Left ventricle myocardium inferior (tissue), 1 donor: Measurements from ENCODE around the gene RALBP1. TPM values are rescaled to one million over a fixed set of nuclear protein-coding genes. Genes with fewer than 3 reads are reported as not detected.
A peak's percentile ranks its signal among the peaks of the same experiment; 100 is the strongest.

Source experiments
- DNase-seq: peaks from one replicate; pipeline ENCODE4 v3.0.0-alpha.2; 2020
- H3K27ac ChIP-seq: fragments of 200-600 bp; replicated peaks from 2 replicates; pipeline ENCODE4 v1.8.0; 2021
- H3K27me3 ChIP-seq: fragments of 200-600 bp; 2 replicates; pipeline ENCODE4 v1.8.0; 2021; ENCODE audit warnings: low read depth
- H3K36me3 ChIP-seq: fragments of 200-600 bp; 2 replicates; pipeline ENCODE4 v1.8.0; 2021
- H3K4me1 ChIP-seq: fragments of 200-600 bp; 2 replicates; pipeline ENCODE4 v1.8.0; 2021
- H3K4me3 ChIP-seq: fragments of 200-600 bp; 2 replicates; pipeline ENCODE4 v1.8.0; 2021; ENCODE audit warnings: mild to moderate bottlenecking, moderate library complexity
- H3K9me3 ChIP-seq: fragments of 200-600 bp; replicated peaks from 2 replicates; pipeline ENCODE4 v1.8.0; 2021
- CTCF ChIP-seq: fragments of 200-600 bp; IDR thresholded peaks from 2 replicates; pipeline ENCODE4 v1.8.0; 2021; ENCODE audit warnings: antibody characterized with exemption, mild to moderate bottlenecking, borderline replicate concordance
- intact Hi-C: fragments of 100-400 bp; cut with micrococcal nuclease; formaldehyde crosslinking; loops from one replicate; pipeline ENCODE4 v1.11.0; 2022
- total RNA-seq: library from RNA; stranded (reverse); fragmentation: NEBNext Ultra II Directional; extraction: Animal tissue kit (Norgen Biotek cat#: 25700); gene quantifications from one replicate; pipeline ENCODE4 v1.2.1, GENCODE V29; 2021
- donor health status: DM: no; HTN: yes; CAD: no; lungs with severe emphysema.

The RALBP1 gene
- total RNA-seq, 1 donor from 2014 or later, result 46.2 TPM

- H3K36me3 ChIP-seq, result peaks cover 27% of the 10 kb centered on the region
- no peaks in the 10 kb centered on the region for H3K9me3 ChIP-seq
- peaks cover 16% of the 10 kb centered on the region for H3K4me1 ChIP-seq
- no peak overlapping the region for H3K4me3 ChIP-seq
- no peak for DNase-seq
- intact Hi-C loops, result no loop called here
- peak; percentile 85 for TF ChIP-seq CTCF
- H3K27me3 ChIP-seq, result no peaks in the 10 kb centered on the region
- H3K27ac ChIP-seq, result no peak overlapping the region
Observed at GRCh38 chr18:9516437-9517064, 41.2 kb downstream of the RALBP1 start.

GRCh38 chr18:9517869-9518268 lies 42.6 kb downstream of the RALBP1 start:
- H3K27ac ChIP-seq, result peak overlapping the region; percentile 9
- intact Hi-C loops, result no loop called here

GRCh38 chr18:9519399-9519798 lies 44.1 kb downstream of the RALBP1 start:
- TF ChIP-seq CTCF, result no peak
- intact Hi-C loops, result no loop called here
- H3K36me3 ChIP-seq, result peaks cover 27% of the 10 kb centered on the region
- H3K4me1 ChIP-seq, result peaks cover 16% of the 10 kb centered on the region
- no peaks in the 10 kb centered on the region for H3K27me3 ChIP-seq
- H3K27ac ChIP-seq, result no peak overlapping the region
- no peaks in the 10 kb centered on the region for H3K9me3 ChIP-seq
- no peak overlapping the region for H3K4me3 ChIP-seq
- DNase-seq, result no peak

More at GRCh38 chr18:9517869-9518268, 42.6 kb downstream of the RALBP1 start:
- TF ChIP-seq CTCF, result no peak
- peaks cover 16% of the 10 kb centered on the region for H3K4me1 ChIP-seq
- no peaks in the 10 kb centered on the region for H3K9me3 ChIP-seq
- H3K4me3 ChIP-seq, result no peak overlapping the region
- H3K36me3 ChIP-seq, result peaks cover 32% of the 10 kb centered on the region
- no peaks in the 10 kb centered on the region for H3K27me3 ChIP-seq
- no peak for DNase-seq

GRCh38 chr18:9520666-9521065 lies 45.4 kb downstream of the RALBP1 start:
- Histone ChIP-seq H3K36me3 (peaks cover 38% of the 10 kb centered on the region), H3K9me3 (no peaks in the 10 kb centered on the region), H3K4me3 (no peak overlapping the region), H3K27ac (no peak overlapping the region), H3K4me1 (peaks cover 16% of the 10 kb centered on the region), H3K27me3 (no peaks in the 10 kb centered on the region)
- no peak for DNase-seq
- intact Hi-C loops, result no loop called here
- no peak for TF ChIP-seq CTCF

GRCh38 chr18:9521770-9522169 lies 46.5 kb downstream of the RALBP1 start:
- no peak for TF ChIP-seq CTCF
- no peak for DNase-seq
- no peak overlapping the region for H3K4me3 ChIP-seq
- no peaks in the 10 kb centered on the region for H3K9me3 ChIP-seq
- intact Hi-C loops, result no loop called here
- H3K27me3 ChIP-seq, result no peaks in the 10 kb centered on the region
- H3K4me1 ChIP-seq, result peaks cover 14% of the 10 kb centered on the region
- H3K27ac ChIP-seq, result no peak overlapping the region
- peaks cover 49% of the 10 kb centered on the region for H3K36me3 ChIP-seq
